GM18909 (cell line): Measurements from ENCODE around the gene LRRC73.

Experiments
- ATAC-seq: cut with Tn5 transposase; IDR thresholded peaks from one replicate; pipeline ENCODE4 v1.9.1; 2021; ENCODE audit warnings: mild to moderate bottlenecking; ENCODE audit not compliant: unreplicated experiment, poor library complexity

LRRC73 gene

GRCh38 chr6:43494321-43494720 is 15.8 kb downstream of the LRRC73 start:
- no peak for ATAC-seq

- no peak for ATAC-seq
These were observed 16.3 kb downstream of the LRRC73 start for GRCh38 chr6:43493833-43494232.

DNA sequence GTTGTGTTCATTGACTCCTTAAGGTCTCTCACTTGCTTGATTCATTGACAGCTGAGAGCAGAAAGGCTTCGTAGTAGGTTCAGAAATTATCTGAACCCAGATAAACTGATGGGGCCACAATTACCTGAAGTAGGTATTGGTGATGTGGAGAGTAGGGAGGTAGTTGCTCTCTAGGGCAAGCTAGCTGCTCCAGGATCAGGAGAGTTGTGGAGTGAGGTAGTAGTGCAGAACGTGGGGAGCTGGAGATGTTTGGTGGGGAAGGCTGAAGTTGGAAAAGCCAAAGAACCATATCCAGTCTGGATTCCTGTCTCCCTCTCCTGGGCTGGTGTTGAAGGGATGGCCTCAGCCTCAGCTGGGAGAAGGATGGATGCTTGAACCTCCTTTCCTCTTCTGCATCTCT is 16.9 kb downstream of the LRRC73 start:
- ATAC-seq, result no peak

GRCh38 chr6:43492673-43493072 is 17.5 kb downstream of the LRRC73 start:
- no peak for ATAC-seq

GRCh38 chr6:43491750-43492661 is 18.1 kb downstream of the LRRC73 start:
- no peak for ATAC-seq

DNA sequence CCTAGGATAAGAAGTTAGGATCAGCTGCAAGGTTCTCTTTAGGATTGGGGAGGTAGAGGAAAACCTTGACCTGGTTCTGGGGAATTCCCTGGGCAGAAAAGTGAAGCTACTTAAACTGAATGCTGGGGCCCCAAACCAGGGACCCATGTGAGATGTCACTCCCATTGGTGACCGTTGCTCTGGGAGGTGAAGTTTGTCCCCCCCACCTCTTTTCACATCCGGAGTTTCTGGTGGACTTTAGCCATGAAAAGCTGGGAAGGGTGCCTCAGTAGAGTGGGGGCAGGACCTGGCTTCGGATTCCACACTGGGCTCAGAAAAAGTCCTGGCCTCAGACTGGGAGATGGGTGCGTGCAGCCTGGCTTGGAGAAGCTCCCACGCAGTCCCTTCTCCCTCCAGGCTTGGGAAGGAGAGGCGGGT is 19.6 kb downstream of the LRRC73 start:
- no peak for ATAC-seq

DNA sequence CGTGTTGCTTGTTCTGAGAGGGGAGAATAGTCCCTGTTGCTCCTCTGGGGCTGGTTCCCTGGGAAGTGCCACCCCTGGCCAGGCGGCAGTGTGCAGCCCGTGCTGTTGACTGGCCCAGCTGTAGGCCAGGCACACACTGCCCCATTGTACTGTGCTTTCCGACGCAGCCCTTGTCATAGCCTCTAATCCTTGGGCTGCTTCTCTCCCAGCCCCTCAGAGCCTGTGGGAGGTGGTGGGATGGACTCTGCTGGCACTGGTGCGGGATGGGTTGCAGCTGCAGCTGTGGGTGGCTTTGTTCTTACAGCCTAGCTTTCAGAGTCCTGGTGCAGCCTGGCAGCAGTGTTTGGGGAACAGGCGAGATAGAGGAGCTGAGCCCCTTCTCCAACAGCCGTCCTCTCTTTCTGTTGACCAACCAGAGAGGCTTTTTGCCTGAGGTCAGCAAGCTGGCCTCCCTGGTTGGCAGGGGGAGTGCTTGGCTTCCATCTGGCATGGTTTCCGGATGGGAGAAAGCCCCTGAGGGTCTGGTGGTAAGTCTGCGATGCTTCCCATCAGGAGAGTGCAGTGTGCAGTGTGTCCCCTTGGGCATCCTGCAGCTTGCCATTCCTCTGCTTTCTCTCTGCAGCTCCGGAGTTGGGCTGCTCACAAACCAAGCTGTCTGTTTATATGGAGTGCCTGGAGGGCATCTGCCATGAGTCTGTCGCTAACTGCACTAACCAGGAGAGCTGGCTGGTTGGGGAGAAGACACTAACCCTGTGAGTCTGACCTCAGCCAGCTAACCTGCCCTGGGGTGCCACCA is 20.7 kb downstream of the LRRC73 start:
- ATAC-seq, result no peak

DNA sequence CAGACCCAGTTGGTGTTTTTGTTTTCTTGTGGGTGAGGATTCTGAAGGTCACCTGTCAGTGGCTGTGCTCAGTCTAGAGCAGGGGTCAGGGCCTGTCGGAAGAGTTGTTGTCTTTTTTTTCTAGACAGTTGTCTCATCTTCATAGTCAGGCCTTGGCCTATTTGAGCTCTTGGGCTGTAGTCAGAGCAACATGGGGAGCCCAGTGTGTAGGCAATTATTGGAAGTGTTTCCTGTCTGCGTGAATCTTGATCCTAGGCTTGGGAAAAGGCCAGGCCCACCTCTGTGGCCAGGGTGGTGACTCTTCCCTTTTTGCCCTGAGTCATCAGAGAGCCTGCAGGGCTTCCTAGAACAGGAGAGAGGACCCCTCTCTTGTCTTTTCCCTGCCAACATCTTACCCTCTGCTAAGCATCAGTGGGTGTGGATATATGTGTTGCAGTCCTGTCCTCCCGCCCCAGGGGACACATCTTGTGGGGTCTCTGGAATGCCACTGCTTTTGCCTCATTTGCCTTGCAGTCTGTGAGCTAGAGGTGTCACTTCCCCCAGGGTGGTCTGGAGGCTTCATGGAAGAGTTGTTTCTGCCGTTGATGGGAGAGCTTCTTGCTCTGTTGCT is 21.4 kb downstream of the LRRC73 start:
- ATAC-seq, result no peak

DNA sequence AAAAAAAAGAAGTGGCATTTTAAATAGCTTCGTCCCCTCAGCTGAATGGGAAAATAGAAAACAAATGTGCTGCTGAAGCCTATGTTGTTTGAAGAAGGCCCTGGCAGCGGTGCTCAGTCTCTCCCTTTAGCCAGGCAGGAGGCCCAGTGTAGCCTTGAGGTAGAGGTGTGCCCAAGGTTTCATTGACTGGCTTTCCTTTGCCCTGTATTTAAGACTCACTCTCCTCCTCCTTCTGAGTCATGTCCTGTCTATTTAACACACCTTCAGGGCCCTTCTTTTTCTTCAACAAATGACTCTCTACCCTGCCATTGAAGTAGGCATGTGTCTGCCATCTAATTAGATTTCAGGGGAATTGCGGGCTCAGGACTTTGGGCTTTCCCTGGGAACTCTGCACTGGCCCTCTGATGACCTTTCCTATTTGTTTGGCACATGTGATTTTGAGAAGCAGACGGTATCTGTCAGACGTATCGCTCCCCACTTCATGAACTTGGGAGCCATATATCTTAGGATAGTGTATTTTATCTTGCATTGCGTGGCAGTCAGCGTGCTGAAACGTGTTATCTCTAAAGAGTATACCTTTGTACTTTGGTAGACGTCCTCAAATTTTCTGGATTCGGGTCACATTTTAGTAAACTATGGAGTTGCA is 28.4 kb downstream of the LRRC73 start:
- no peak for ATAC-seq

DNA sequence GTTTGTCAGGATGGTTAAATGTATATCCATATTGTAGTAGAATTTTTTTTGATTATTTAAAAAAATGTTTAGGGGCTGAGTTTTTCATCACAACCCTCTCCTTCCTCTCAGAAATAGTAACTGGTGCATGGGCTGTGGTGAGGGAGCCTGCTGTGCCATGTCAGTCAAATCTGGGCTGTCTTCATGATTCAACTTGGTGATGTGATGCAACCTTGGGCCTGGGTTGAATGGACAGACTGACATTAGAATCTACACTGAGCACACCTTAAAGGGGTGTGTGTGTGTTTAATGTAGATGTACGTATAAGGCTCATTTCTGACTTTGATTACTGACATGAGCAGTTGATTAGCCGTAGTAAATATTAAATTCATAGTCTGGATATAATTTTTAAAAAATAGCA is 29.1 kb downstream of the LRRC73 start:
- no peak for ATAC-seq

- no peak for ATAC-seq
These were observed 32.2 kb downstream of the LRRC73 start for GRCh38 chr6:43478008-43478372.

- peak; percentile 98 for ATAC-seq
These were observed 32.7 kb downstream of the LRRC73 start, which contains the start of gene TJAP1 for GRCh38 chr6:43477235-43478007. Gene TJAP1 (plus strand): TSS chr6:43477570. CDS start chr6:43499002, 21,432 bp downstream.

- ATAC-seq, result no peak
These were observed 33.4 kb downstream of the LRRC73 start for GRCh38 chr6:43476746-43477145.

GRCh38 chr6:43475516-43475915 is 34.6 kb downstream of the LRRC73 start:
- no peak for ATAC-seq

- ATAC-seq, result no peak
These were observed 37.6 kb downstream of the LRRC73 start for GRCh38 chr6:43472515-43472914.

- ATAC-seq, result no peak
These were observed 38.7 kb downstream of the LRRC73 start for GRCh38 chr6:43471399-43471798.

DNA sequence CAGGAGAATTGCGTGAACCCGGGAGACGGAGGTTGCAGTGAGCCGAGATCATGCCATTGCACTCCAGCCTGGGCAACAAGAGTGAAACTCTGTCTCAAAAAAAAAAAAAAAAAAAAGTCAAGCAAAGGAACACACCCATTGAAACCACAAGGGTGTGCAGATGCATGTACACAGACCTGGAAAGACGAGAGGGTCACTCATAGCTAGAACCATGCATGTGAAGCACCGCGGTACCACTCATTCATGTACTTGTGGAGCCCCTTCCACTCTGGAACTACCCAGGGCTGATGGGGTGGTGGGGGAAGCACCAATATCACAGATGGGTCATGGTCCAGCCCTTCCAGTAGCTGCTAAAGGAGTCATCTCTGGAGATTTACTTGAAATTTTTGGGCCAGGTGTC is 40.2 kb downstream of the LRRC73 start:
- no peak for ATAC-seq

- no peak for ATAC-seq
These were observed 41.1 kb downstream of the LRRC73 start for GRCh38 chr6:43468748-43469681.

DNA sequence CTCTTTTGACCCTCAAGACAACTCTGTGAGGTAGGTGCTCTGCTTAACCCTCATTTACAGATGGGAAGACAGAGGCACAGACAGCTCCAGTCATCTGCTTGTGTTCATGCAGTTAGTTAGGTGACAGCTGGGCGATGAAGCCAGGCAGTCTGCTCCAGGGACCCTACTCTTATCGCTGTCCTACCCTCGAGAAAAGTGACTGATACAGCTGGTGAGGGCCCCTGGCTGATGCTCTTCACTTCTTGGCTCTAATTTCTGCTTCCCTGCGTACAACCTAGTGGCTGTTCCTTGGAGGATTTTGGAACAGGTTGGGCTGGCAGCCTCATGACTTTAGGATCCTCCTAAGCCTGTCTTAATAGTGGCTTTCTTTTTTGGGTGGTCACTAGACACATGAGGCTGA is 41.9 kb downstream of the LRRC73 start:
- ATAC-seq, result no peak
